KMS-11 (cell line): Measurements from ENCODE around the gene RANBP17.
"Not testable (repeated sequence)": the region's sequence is repeated elsewhere in the genome, so short reads cannot be mapped to it uniquely, and the experiment has no call there.

Experiments
- H2AFZ ChIP-seq: fragments of 200-600 bp; sonication (generic); 2 replicates; pipeline ENCODE4 v1.6.1; 2016; ENCODE audit warnings: antibody characterized with exemption, mixed run types, low read depth
- H3K27ac ChIP-seq: fragments of 200-600 bp; sonication (generic); 2 replicates; pipeline ENCODE4 v1.6.1; 2016; ENCODE audit warnings: mild to moderate bottlenecking, mixed run types
- H3K27me3 ChIP-seq: fragments of 200-600 bp; sonication (generic); 2 replicates; pipeline ENCODE4 v1.6.1; 2017; ENCODE audit warnings: mild to moderate bottlenecking, low read depth, mixed run types, moderate library complexity; ENCODE audit not compliant: insufficient read depth
- H3K36me3 ChIP-seq: fragments of 200-600 bp; sonication (generic); 2 replicates; pipeline ENCODE4 v1.6.1; 2017; ENCODE audit warnings: mild to moderate bottlenecking, mixed run types; ENCODE audit not compliant: insufficient read depth
- H3K4me1 ChIP-seq: fragments of 200-600 bp; sonication (generic); 2 replicates; pipeline ENCODE4 v1.6.1; 2016; ENCODE audit warnings: mild to moderate bottlenecking, low read depth, mixed run types; ENCODE audit not compliant: poor library complexity, severe bottlenecking
- H3K4me2 ChIP-seq: fragments of 200-600 bp; sonication (generic); 2 replicates; pipeline ENCODE4 v1.7.0; 2016; ENCODE audit warnings: mild to moderate bottlenecking, mixed run types
- H3K4me3 ChIP-seq: fragments of 200-600 bp; sonication (generic); IDR thresholded peaks from 2 replicates; pipeline ENCODE4 v1.6.1; 2017; ENCODE audit warnings: low read depth, low read length, mixed read lengths; ENCODE audit not compliant: insufficient read depth
- H3K79me2 ChIP-seq: fragments of 200-600 bp; sonication (generic); 2 replicates; pipeline ENCODE4 v1.6.1; 2016; ENCODE audit warnings: low read depth, mixed run types; ENCODE audit not compliant: insufficient read depth
- H3K9ac ChIP-seq: fragments of 200-600 bp; sonication (generic); 2 replicates; pipeline ENCODE4 v1.6.1; 2016; ENCODE audit warnings: mild to moderate bottlenecking, mixed run types
- H4K20me1 ChIP-seq: fragments of 200-600 bp; sonication (generic); 2 replicates; pipeline ENCODE4 v1.6.1; 2016; ENCODE audit warnings: mild to moderate bottlenecking, mixed run types; ENCODE audit not compliant: insufficient read depth
- TF ChIP-seq, protein P1 (sequence below): fragments of 200-600 bp; sonication (generic); conservative IDR thresholded peaks from 2 replicates; pipeline ENCODE4 v1.6.1; 2017; ENCODE audit warnings: low read depth, mild to moderate bottlenecking, antibody characterized with exemption, low read length, moderate library complexity, mixed read lengths

The RANBP17 gene

DNA sequence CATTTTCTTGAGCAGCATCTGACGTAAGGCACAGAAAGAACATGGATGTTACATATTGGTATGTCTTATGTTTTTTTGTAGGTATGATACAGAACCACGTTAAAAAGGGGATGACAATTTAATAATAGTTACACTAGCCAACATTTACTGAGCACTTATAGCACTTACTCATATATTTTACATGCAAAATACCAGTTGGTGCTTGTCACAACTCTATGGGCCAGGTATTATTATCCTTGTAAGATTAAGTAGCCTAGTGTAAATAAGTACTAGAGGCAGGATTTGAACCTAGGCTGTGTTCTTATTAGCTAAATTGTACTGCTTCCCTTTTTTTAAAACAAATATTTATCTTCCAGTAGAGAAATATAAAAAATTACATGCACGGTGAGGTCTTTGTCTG lies 83.5 kb downstream of the RANBP17 start:
- no peaks in the 10 kb centered on the region for H3K4me1 ChIP-seq
- no peaks in the 10 kb centered on the region for H3K27me3 ChIP-seq
- H3K4me2 ChIP-seq = no peak overlapping the region
- no peak overlapping the region for H2AFZ ChIP-seq
- H3K9ac ChIP-seq = no peak overlapping the region
- no peak overlapping the region for H3K4me3 ChIP-seq
- H3K27ac ChIP-seq = no peak overlapping the region
- no peaks in the 10 kb centered on the region for H4K20me1 ChIP-seq
- no peaks in the 10 kb centered on the region for H3K79me2 ChIP-seq
- TF ChIP-seq, protein P1, sequence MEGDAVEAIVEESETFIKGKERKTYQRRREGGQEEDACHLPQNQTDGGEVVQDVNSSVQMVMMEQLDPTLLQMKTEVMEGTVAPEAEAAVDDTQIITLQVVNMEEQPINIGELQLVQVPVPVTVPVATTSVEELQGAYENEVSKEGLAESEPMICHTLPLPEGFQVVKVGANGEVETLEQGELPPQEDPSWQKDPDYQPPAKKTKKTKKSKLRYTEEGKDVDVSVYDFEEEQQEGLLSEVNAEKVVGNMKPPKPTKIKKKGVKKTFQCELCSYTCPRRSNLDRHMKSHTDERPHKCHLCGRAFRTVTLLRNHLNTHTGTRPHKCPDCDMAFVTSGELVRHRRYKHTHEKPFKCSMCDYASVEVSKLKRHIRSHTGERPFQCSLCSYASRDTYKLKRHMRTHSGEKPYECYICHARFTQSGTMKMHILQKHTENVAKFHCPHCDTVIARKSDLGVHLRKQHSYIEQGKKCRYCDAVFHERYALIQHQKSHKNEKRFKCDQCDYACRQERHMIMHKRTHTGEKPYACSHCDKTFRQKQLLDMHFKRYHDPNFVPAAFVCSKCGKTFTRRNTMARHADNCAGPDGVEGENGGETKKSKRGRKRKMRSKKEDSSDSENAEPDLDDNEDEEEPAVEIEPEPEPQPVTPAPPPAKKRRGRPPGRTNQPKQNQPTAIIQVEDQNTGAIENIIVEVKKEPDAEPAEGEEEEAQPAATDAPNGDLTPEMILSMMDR = no peak
- no peaks in the 10 kb centered on the region for H3K36me3 ChIP-seq

DNA sequence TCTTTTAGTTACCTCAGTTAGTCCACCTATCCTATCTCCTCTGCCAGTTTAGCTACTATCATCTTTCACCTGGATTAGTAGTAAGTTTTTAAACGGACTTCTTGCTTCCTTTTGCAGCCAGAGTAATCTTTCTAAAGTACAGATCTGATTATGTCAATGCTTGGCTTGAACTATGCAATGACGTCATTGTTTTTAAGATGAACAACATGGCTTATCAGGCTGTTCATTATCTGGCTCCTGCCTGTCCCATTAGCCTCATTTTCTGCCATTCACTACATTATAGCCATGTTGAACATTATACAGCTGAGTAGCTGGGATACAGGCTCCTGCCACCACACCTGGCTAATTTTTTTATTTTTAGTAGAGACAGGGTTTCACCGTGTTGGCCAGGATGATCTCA lies 98.7 kb downstream of the RANBP17 start:
- Histone ChIP-seq H3K4me2 (no peak overlapping the region), H3K4me3 (no peak overlapping the region), H3K27ac (no peak overlapping the region), H3K27me3 (no peaks in the 10 kb centered on the region), H3K36me3 (no peaks in the 10 kb centered on the region), H3K79me2 (no peaks in the 10 kb centered on the region), H4K20me1 (no peaks in the 10 kb centered on the region), H2AFZ (no peak overlapping the region), H3K4me1 (no peaks in the 10 kb centered on the region), H3K9ac (no peak overlapping the region)
- TF ChIP-seq, protein P1 = no peak

DNA sequence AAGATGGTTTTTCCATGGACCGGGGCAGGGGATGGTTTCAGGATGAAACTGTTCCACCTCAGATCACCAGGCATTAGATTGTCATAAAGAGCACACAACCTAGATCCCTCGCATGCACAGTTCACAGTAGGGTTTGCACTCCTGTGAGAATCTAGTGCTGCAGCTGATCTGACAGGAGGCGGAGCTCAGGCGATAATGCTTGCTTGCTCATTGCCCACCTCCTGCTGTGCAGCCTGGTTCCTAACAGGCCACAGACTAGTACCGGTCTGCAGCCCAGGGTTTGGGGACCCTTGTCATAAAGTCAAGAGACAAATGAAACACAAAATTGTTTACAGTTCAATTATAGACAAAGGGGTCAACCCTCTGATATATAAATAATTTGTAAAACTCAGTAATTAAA lies 101.7 kb downstream of the RANBP17 start:
- Histone ChIP-seq H3K4me1 (no peaks in the 10 kb centered on the region), H3K4me2 (no peak overlapping the region), H2AFZ (no peak overlapping the region), H3K9ac (no peak overlapping the region), H3K36me3 (no peaks in the 10 kb centered on the region), H4K20me1 (no peaks in the 10 kb centered on the region), H3K79me2 (no peaks in the 10 kb centered on the region), H3K4me3 (no peak overlapping the region), H3K27ac (no peak overlapping the region), H3K27me3 (no peaks in the 10 kb centered on the region)
- TF ChIP-seq, protein P1 = no peak

DNA sequence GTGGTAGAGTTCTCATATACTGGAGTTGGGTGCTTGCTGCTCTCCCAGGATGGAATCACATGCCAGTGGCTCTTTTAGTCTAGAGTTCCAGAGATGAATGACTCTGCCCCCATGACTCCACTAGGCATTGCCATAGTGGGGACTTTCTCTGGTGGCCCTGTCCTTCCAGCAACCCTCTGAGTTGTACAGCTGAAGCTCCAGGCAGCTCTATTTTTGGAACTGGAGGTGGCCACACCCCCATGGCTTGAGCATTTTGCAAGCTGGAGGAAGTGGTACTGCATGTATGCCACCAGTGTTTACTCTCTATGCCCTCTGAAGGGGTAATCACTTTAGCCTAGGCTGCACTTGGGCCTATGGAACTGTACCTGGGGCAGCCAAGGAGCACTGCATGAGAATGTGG lies 112.6 kb downstream of the RANBP17 start:
- Histone ChIP-seq H3K4me3 (no peak overlapping the region), H3K79me2 (no peaks in the 10 kb centered on the region), H2AFZ (no peak overlapping the region), H3K9ac (no peak overlapping the region), H3K27ac (no peak overlapping the region), H3K36me3 (no peaks in the 10 kb centered on the region), H3K4me2 (no peak overlapping the region), H3K4me1 (no peaks in the 10 kb centered on the region), H4K20me1 (no peaks in the 10 kb centered on the region), H3K27me3 (no peaks in the 10 kb centered on the region)
- TF ChIP-seq, protein P1 = no peak

DNA sequence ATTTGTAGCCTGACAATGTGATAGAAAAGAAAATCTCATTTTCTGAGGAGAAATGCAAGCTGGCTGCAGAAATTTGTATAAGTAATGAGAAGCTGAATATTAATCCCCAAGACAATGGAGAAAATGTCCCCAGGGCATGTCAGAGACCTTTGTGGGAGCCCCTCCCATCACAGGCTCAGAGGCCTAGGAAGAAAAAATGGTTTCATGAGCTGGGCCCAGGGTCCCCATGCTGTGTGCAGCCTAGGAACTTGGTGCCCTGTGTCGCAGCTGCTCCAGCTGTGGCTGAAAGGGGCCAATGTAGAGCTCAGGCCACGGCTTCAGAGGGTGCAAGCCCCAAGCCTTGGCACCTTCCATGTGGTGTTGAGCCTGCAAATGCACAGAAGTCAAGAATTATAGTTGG lies 118.4 kb downstream of the RANBP17 start:
- H3K79me2 ChIP-seq, H3K27ac ChIP-seq, H3K36me3 ChIP-seq, H4K20me1 ChIP-seq, H2AFZ ChIP-seq, H3K9ac ChIP-seq, H3K4me1 ChIP-seq, H3K27me3 ChIP-seq, H3K4me3 ChIP-seq, H3K4me2 ChIP-seq: not testable (repeated sequence)
